GM10266 (cell line): Measurements from ENCODE around the gene C17orf100.
"Not testable (repeated sequence)": the region's sequence is repeated elsewhere in the genome, so short reads cannot be mapped to it uniquely, and the experiment has no call there.

Source experiments
- DNase-seq: peaks from one replicate; pipeline ENCODE4 v3.0.0; 2012; ENCODE audit errors: extremely low spot score
- TF ChIP-seq, protein P1 (sequence below): IDR thresholded peaks from 2 replicates; pipeline ENCODE4 v1.5.1; 2012; ENCODE audit warnings: mild to moderate bottlenecking, low read depth; ENCODE audit not compliant: control insufficient read depth, insufficient read depth; ENCODE audit errors: missing control alignments

The C17orf100 gene

DNA sequence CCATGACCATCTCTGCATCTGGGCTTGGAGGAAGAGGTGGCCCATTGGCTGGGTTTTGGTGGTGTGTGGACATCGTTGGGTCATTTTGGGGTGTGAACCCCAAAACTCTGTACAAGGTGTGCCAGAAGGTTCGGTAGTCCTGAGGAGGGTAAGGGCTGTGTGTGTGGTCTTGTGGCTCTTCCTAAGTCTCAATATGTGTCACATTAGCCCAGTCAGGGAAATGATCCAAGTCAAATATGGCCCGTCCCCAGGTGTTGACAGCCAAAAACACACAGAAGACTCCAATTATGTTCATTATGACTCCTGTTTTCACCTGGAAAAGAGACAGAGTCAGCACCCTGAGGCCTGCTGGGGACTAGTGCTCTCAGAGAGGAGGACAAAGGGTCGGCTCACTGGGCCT lies 34.5 kb downstream of the C17orf100 start:
- DNase-seq: no peak
- TF ChIP-seq, protein P1, sequence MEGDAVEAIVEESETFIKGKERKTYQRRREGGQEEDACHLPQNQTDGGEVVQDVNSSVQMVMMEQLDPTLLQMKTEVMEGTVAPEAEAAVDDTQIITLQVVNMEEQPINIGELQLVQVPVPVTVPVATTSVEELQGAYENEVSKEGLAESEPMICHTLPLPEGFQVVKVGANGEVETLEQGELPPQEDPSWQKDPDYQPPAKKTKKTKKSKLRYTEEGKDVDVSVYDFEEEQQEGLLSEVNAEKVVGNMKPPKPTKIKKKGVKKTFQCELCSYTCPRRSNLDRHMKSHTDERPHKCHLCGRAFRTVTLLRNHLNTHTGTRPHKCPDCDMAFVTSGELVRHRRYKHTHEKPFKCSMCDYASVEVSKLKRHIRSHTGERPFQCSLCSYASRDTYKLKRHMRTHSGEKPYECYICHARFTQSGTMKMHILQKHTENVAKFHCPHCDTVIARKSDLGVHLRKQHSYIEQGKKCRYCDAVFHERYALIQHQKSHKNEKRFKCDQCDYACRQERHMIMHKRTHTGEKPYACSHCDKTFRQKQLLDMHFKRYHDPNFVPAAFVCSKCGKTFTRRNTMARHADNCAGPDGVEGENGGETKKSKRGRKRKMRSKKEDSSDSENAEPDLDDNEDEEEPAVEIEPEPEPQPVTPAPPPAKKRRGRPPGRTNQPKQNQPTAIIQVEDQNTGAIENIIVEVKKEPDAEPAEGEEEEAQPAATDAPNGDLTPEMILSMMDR: no peak

DNA sequence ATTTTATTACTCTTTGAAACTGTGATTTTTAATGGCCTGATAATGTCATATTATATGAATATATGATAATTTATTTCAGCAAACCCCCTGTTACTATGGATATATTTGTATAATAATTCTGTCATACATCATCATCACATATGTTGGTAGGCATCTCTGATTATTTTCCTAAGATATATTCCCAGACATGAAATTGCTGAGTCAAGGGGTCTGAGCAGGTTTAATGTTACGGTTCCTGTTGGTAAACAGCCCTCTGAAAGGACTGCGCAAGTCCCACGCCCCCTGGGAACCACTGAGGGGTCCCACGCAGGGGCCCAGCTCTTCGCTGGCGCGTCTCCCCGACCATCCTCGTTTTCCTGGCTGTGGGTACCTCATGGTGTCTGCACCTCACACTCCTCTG lies 37.4 kb downstream of the C17orf100 start:
- TF ChIP-seq, protein P1: no peak

DNA sequence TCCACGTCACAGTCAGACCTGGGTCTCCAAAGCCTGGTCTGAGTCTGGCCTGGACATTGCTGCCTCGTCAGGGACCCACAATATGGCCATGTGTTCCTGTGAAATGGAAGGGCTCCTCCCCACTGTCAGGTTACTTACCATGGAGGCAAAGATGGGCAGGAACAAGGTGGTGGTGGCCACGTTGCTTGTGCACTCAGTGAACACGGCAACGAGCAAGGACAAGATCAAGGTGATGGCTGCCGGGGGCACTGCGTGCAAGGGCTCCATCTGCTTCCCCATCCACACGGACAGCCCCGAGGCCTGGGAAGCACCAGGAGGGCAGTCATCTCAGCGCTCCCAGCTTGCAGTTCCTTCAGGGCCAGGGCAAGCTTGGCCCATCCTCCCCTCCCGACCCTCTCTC lies 39.1 kb downstream of the C17orf100 start:
- TF ChIP-seq, protein P1: no peak
- no peak for DNase-seq

More for the DNA sequence above, 37.4 kb downstream of the C17orf100 start:
- no peak for DNase-seq

GRCh38 chr17:6691546-6691945 lies 40.0 kb downstream of the C17orf100 start:
- DNase-seq: no peak
- TF ChIP-seq, protein P1: no peak

DNA sequence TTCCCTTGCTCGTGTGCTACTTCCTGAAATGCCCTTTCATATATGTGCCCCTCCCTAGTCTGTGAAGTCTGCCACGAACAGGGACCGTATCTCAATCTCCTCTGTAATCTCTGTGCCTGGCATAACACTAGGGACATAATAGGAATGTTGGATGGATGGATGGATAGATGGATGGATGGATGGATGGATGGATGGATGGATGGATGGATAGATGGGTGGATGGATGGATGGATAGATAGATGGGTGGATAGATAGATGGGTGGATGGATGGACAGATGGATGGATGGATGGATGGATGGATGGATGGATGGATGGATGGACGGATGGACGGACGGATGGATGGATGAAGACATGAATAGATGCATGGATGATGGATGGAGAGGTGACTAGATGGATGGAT lies 40.4 kb downstream of the C17orf100 start:
- not testable (repeated sequence) for DNase-seq

GRCh38 chr17:6695051-6695450 lies 43.5 kb downstream of the C17orf100 start:
- TF ChIP-seq, protein P1: no peak
- DNase-seq: no peak

DNA sequence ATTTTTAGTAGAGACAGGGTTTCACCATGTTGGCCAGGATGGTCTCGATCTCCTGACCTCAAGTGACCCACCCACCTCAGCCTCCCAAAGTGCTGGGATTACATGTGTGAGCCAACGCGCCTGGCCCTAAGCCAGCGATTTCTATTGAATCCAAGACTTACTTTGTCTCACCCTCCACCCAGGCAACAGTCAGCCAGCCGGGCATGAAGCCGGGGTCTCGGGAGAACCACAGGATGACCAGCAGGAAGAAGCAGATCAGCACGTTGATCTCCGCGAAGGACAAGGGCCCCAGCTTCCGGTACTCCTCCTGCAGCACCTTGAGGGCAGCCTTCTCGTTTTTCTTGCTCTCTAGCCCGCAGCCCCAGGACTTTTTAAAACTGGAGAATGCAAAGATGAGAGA lies 44.0 kb downstream of the C17orf100 start:
- TF ChIP-seq, protein P1: no peak

GRCh38 chr17:6696906-6697305 lies 45.3 kb downstream of the C17orf100 start:
- TF ChIP-seq, protein P1: no peak
- DNase-seq: no peak

More for the DNA sequence above, 44.0 kb downstream of the C17orf100 start:
- DNase-seq: no peak
